ENCODE results near the gene RALY. TPM values are rescaled to one million over a fixed set of nuclear protein-coding genes. Genes with fewer than 3 reads are reported as not detected.

RALY gene
- total and polyA plus RNA-seq, 10 of the 15 experiments (the other 5 are each of a cell fraction or from before 2014, with no cell fraction given) = 1.2 to 246 (median 137) TPM

DNA sequence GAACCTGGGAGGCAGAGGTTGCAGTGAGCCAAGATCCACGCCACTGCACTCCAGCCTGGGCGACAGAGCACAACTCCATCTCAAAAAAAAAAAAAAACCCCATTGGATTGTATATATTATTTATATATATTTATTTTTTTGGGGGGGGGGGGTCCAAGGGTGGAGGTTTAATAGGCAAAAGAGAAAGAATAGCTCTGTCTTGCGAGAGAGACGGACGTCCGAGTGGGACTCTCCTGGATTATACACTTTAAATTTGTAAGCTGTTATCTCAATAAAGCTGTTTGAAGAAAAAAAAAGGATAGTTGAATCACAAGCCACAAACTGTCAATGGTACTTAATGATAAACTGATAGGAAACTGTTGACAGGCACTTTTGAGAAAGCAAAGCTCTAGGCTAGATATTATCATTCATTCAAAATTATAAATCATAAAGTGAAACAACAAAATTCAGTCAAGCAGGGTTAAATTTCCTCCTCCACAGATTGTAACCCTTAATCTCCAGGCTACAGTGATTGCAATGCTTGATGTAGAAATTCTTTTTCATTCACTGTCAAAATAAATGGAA lies 98.0 kb downstream of the RALY start:
- 98% methylated on average over 6 of the region's 6 CpGs for WGBS (ENCODE audit: insufficient coverage, insufficient replicate concordance, low lambda C conversion rate, missing lambda C conversion rate)
- no peak overlapping the region for H2AFZ ChIP-seq (ENCODE audit: control insufficient read depth, low read depth, low read length)
- no peaks in the 10 kb centered on the region for H3K27me3 ChIP-seq (replicated peaks in 1 of 2; ENCODE audit: control insufficient read depth in 2 of 2, insufficient read depth in 2 of 2, low read length in 1 of 2)
- ChIA-PET SMC1A (ENCODE audit: uncharacterized antibody, unreplicated experiment) (interaction anchor here (1.0 to 1.7 kb wide), 3 partner anchors 9 to 16 kb away, joined by 3 to 8 read pairs (median 5); no protein-coding TSS in a partner anchor), POLR2A (interaction anchor here (0.7 kb wide), 1 partner anchor 22 kb away, joined by 4 read pairs; no protein-coding TSS in a partner anchor), CTCF (no interaction called here), RAD21 (ENCODE audit: unreplicated experiment) (no interaction called here)
- FAIRE-seq (no peak), DNase-seq (ENCODE audit: low read depth, low spot score) (no peak), ATAC-seq (no peak)
- BruUV-seq (replicated peaks) = no TSS peak
- no peak overlapping the region for H3K4me2 ChIP-seq (ENCODE audit: control insufficient read depth, insufficient read depth)
- in situ Hi-C loops (cut with MboI) (no loop called here), intact Hi-C loops (cut with micrococcal nuclease; ENCODE audit: unreplicated experiment) (no loop called here)
- H3K4me1 ChIP-seq (ENCODE audit: control insufficient read depth, insufficient read depth, low read length) = no peaks in the 10 kb centered on the region
- H3K79me2 ChIP-seq (ENCODE audit: control insufficient read depth, insufficient read depth, low read length) = no peaks in the 10 kb centered on the region
- H3K27ac ChIP-seq (ENCODE audit: control insufficient read depth, insufficient read depth) = no peak overlapping the region
- H3K9me3 ChIP-seq (replicated peaks; ENCODE audit: control insufficient read depth, insufficient read depth, low read length) = no peaks in the 10 kb centered on the region
- H3K4me3 ChIP-seq = no peak overlapping the region
- no peaks in the 10 kb centered on the region for H4K20me1 ChIP-seq (ENCODE audit: control insufficient read depth, insufficient read depth)
- peaks cover 25 to 48% of the 10 kb centered on the region in 2 experiments for H3K36me3 ChIP-seq (ENCODE audit: control insufficient read depth in 2 of 2, insufficient read depth in 2 of 2, low read length in 1 of 2)
- TF ChIP-seq RCOR1 (conservative IDR thresholded peaks at IDR 0.05; ENCODE audit: low read depth, low read length) (no peak), HCFC1 (IDR thresholded peaks at IDR 0.05; ENCODE audit: low read length) (no peak), NFYA (IDR thresholded peaks at IDR 0.05; ENCODE audit: borderline replicate concordance, low read depth, low read length) (no peak), ELK1 (IDR thresholded peaks at IDR 0.05; ENCODE audit: low read depth, low read length) (no peak), SUPT20H (IDR thresholded peaks at IDR 0.05; ENCODE audit: borderline replicate concordance, control insufficient read depth, low read depth, low read length) (no peak), E2F4 (IDR thresholded peaks at IDR 0.05; ENCODE audit: low read depth, low read length) (no peak)
- TF ChIP-seq, protein P1, sequence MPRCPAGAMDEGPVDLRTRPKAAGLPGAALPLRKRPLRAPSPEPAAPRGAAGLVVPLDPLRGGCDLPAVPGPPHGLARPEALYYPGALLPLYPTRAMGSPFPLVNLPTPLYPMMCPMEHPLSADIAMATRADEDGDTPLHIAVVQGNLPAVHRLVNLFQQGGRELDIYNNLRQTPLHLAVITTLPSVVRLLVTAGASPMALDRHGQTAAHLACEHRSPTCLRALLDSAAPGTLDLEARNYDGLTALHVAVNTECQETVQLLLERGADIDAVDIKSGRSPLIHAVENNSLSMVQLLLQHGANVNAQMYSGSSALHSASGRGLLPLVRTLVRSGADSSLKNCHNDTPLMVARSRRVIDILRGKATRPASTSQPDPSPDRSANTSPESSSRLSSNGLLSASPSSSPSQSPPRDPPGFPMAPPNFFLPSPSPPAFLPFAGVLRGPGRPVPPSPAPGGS (IDR thresholded peaks at IDR 0.05; ENCODE audit: borderline replicate concordance, insufficient read depth, low read depth, low read length, poor library complexity, severe bottlenecking) = no peak
- no peak overlapping the region for H3K9ac ChIP-seq (ENCODE audit: control insufficient read depth, insufficient read depth, low read length)

All from GM12878 (cell line).